Body of pancreas (tissue), 4 donors: ENCODE measurements around the gene MALT1.

Source experiments
- POLR2A ChIP-seq, 3 donors: fragments of 450-650 bp; IDR thresholded peaks; one replicate each; pipeline ENCODE4 v1.6.1; 2016; ENCODE audit warnings: antibody characterized with exemption in 3 of 3, mild to moderate bottlenecking in 2 of 3
- TF ChIP-seq, protein P1 (sequence below), 7 experiments: fragments of 450-650 bp in 4 of 7; fragments of 200-600 bp in 3 of 7; sonication (generic) in 3 of 7; IDR thresholded peaks; one replicate each; pipeline ENCODE4 v1.5.1; 2016 to 2019; ENCODE audit warnings: antibody characterized with exemption in 7 of 7

DNA sequence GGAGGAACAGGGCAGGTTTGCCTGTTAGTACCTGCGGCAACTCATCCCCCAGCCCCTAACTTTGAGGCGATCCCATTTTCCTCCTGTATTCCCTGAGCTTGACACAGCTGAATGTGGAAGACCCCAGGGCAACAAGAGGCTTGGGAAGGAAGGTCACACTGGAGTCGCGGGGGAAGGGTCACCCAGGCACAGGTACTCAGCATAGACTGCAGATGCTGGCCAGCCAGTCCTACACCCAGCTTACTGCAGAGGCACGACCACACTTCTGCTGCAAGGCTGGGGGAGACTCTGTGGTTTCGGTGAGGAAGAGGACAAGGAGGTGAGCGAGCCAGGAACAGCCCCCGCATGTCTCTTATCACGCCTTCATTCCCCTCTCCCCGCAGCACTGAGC is 91.5 kb downstream of the MALT1 start:
- TF ChIP-seq, protein P1, sequence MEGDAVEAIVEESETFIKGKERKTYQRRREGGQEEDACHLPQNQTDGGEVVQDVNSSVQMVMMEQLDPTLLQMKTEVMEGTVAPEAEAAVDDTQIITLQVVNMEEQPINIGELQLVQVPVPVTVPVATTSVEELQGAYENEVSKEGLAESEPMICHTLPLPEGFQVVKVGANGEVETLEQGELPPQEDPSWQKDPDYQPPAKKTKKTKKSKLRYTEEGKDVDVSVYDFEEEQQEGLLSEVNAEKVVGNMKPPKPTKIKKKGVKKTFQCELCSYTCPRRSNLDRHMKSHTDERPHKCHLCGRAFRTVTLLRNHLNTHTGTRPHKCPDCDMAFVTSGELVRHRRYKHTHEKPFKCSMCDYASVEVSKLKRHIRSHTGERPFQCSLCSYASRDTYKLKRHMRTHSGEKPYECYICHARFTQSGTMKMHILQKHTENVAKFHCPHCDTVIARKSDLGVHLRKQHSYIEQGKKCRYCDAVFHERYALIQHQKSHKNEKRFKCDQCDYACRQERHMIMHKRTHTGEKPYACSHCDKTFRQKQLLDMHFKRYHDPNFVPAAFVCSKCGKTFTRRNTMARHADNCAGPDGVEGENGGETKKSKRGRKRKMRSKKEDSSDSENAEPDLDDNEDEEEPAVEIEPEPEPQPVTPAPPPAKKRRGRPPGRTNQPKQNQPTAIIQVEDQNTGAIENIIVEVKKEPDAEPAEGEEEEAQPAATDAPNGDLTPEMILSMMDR (IDR thresholded peaks at IDR 0.05) = no peak
- no peak for TF ChIP-seq POLR2A (IDR thresholded peaks at IDR 0.05)
